Activated CD4-positive, alpha-beta T cell treated with anti-CD3 and anti-CD28 coated beads for 24 hours (primary cell): ENCODE measurements around the gene NEDD4L.
A peak's percentile ranks its signal among the peaks of the same experiment; 100 is the strongest.
"Not testable (repeated sequence)": the region's sequence is repeated elsewhere in the genome, so short reads cannot be mapped to it uniquely, and the experiment has no call there.

Source experiments
- DNase-seq, 2 donors: peaks; one replicate each; pipeline ENCODE4 v3.0.0-alpha.2; 2020; ENCODE audit warnings: low read depth in 2 of 2

NEDD4L gene

DNA sequence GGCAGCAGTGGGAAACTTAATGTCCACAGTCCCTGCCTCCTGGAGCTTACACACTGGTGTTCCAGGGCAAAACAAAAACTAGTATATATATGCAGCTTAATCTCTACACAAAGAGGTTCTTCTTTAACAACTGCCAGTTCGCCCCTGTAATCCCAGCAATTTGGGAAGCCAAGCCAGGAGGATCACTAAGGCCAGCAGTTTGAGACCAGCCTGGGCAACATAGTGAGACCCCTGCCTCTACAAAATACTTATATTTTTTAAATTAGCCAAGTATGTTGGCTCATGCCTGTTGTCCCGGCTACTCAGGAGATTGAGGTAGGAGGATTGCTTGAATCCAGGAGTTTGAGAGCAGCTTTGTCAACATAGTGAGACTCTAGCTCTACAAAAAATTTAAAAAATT lies 17.2 kb upstream of the NEDD4L start:
- DNase-seq = no peak

DNA sequence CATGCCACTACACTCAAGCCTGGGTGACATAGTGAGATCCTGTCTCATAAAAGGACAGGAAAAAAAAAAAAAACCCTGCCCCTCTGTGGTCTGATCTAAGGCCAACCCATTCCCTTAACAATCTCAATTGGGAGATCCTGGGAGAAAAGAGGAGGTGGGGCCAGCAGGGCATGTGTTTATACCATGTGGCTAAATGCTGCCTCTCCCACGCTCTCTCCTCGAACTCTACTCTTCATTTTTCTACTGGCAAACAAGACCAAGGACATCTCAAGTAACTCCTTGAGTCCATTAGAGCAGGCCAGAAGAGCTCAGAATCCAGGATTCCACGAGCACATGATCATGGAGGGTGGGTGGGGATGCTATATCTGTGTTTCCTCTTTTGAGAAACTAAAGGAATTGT lies 16.7 kb upstream of the NEDD4L start:
- DNase-seq = no peak

GRCh38 chr18:58028109-58028784 lies 15.8 kb upstream of the NEDD4L start:
- DNase-seq = no peak

GRCh38 chr18:58032233-58032632 lies 11.8 kb upstream of the NEDD4L start:
- no peak for DNase-seq

- no peak for DNase-seq
Observed at GRCh38 chr18:58033216-58033615, 10.8 kb upstream of the NEDD4L start.

GRCh38 chr18:58034370-58034769 lies 9.7 kb upstream of the NEDD4L start:
- no peak for DNase-seq

GRCh38 chr18:58037163-58037562 lies 6.9 kb upstream of the NEDD4L start:
- DNase-seq = no peak

DNA sequence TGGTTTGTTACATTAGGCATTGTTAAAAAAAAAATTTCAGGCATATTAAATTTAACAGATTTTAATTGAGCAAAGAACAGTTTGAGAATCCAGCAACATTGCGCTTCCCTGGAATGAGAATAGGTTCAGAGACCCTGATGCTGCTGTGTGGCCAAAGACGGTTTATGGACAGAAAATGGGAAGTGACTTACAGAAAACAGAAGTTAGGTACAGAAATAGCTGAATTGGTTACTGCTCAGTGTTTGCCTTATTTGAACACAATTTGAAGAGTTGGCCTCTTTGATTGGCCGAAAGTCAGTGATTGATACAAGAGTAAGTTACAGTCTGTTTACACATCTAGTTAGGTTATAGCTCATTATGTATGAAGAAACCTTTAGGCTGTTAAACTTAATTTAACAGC lies 6.0 kb upstream of the NEDD4L start:
- DNase-seq = no peak

- no peak for DNase-seq
Observed at GRCh38 chr18:58041633-58042032, 2.4 kb upstream of the NEDD4L start.

DNA sequence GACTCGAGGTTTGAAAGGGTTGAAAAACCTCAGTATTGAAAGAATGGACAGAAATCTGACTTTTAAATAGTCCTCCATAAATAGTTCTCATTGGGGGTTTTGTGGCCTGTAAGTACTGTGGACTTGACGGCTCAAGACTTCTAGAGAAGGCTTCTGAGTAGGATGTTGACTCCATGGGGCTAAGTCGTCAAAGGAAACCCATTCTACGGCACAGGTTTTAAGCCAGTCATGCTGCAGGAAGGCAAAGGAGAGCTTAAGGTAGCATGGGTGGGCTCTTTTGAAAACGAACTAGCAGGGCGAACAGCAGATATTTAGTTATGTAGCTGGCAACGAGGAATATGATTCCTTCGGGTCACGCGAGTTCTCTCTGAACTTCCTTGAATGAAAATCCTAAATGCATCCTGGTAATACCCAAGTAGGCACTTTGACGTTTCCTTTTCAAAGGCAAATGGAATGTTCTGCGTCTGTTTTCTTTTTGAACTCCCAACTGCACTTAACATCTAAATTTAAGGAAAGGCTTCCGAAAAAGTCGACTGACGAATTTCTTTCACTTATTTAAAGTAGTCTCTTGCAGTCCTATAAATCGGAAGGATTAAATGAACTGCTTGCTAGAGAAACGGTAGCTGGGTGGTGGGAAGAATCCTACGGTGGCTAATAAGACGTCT lies 1.1 kb upstream of the NEDD4L start:
- no peak for DNase-seq

DNA sequence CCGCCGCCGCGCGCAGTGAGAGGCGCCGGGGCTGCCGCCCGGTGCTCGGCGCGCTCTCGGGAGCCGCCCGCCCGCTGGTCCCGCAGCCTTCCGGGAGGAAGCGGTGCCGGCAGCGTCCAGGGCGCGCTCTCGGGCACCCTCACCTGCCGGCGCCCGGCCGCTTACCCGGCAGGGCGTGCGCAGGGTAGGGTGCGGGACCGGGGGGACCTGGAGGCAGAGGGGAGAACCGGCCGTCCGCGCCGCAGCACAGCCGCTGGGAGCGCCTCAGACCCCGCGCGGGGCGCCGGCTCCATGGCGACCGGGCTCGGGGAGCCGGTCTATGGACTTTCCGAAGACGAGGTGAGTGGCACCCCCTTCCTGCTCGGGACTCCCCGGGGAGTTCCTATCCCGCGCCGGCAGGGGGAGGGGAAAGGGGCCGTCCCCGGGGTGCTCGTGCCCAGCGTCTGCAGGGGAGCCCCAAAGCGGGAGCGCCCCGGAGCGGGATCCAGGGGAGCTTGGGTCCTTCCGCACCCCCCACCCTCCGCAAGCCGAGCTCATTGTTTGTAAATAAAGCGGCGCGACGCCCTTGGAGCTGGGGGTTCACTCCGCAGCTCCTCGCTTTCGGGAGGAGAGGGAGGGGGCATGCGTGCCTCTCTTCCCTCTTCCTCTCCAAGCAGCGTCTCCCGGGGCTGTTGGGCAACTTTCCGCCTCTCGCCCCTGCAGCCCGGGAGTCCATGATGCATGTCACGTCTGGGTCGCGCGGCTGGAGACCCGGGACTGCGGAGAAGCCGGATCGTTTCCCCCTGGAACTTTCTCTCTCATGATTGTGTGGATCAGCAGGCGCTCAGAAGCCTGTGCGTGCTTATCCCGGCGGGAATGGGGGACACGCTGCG lies 580 bp downstream of the NEDD4L start:
- peak; percentile 16 to 30 for DNase-seq

GRCh38 chr18:58045242-58046092 lies 1.4 kb downstream of the NEDD4L start:
- peak; percentile 9 to 15 for DNase-seq

GRCh38 chr18:58046093-58046793 lies 2.2 kb downstream of the NEDD4L start:
- no peak for DNase-seq

DNA sequence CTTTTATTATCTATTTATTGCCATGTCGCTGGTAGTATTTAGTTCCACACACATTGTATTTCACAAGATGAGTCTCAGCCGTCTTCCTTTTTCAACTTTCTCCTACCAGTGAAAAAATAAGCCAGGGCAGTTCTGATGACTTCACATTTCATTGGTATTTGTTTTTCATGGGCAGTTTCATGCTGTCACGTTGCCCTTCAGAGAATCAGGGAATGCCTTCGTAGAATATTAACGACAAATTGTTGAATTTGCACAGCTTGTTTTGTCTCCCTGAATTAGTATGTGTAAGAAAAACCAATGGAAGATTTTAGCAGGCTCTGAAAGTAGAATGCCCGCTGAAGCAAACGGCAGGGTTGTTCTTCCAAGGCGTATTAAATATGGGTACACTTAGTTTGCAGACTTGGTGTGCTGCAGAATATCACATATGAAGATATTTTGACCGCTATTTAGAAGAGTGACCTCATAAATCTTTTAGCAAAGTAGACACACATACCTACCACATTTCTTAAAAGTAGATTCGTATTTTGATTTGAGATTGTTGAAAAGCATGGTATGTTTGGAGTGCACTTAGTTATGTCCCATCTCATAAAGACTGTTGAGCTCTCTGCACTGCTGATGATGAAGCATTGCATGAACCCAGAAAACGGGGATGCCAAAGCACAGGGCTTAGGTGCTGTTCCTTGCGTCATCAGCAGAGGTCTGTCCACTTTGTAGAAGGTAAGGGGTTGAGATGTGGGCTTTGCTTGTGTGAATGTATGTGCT lies 2.9 kb downstream of the NEDD4L start:
- no peak for DNase-seq

GRCh38 chr18:58047556-58047882 lies 3.5 kb downstream of the NEDD4L start:
- DNase-seq = no peak

GRCh38 chr18:58048081-58048642 lies 4.1 kb downstream of the NEDD4L start:
- no peak for DNase-seq

GRCh38 chr18:58049000-58049688 lies 5.1 kb downstream of the NEDD4L start:
- no peak for DNase-seq

DNA sequence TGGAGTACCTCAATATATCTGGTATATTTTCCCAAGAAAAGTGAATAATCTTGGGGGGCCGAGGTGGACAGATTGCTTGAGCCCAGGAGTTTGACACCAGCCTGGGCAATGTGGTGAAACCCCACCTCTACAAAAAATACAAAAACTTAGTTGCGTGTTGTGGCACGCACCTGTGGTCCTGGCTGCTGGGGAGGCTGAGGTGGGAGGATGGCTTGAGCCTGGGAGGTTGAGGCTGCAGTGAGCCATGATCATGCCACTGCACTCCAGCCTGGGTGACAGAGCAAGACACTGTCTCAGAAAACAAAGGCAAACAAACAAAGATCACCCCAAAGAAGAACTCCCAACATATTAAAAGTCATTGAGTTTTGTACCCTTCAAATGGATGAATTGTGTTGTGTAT lies 6.9 kb downstream of the NEDD4L start:
- DNase-seq = not testable (repeated sequence)

GRCh38 chr18:58051765-58052460 lies 7.9 kb downstream of the NEDD4L start:
- DNase-seq = no peak
